ENCODE results near the gene SLITRK6.

- TF ChIP-seq EGR1 (IDR thresholded peaks at IDR 0.05; ENCODE audit: low read depth in 2 of 2) (no peak), CTCF (IDR thresholded peaks at IDR 0.05; ENCODE audit: low read depth, low read length, missing input control) (peak; percentile 46)
Observed at GRCh38 chr13:85806553-85807175, 7.4 kb upstream of the SLITRK6 start.
